ENCODE data around the gene BCL2.

The BCL2 gene

GRCh38 chr18:63286926-63287325 lies 32.6 kb downstream of the BCL2 start:
- DNase-seq (ENCODE audit: low read depth in 2 of 2), result no peak

GRCh38 chr18:63284827-63285733 lies 34.5 kb downstream of the BCL2 start:
- no peak for DNase-seq (ENCODE audit: low read depth in 2 of 2)

GRCh38 chr18:63284173-63284799 lies 35.3 kb downstream of the BCL2 start:
- DNase-seq (ENCODE audit: low read depth in 2 of 2), result no peak

- DNase-seq (ENCODE audit: low read depth in 2 of 2), result no peak
Measured at GRCh38 chr18:63283305-63284094, 36.1 kb downstream of the BCL2 start.

GRCh38 chr18:63282793-63283192 lies 36.8 kb downstream of the BCL2 start:
- DNase-seq (ENCODE audit: low read depth in 2 of 2), result no peak

GRCh38 chr18:63273222-63273927 lies 46.2 kb downstream of the BCL2 start:
- DNase-seq (ENCODE audit: low read depth in 2 of 2), result no peak

- DNase-seq (ENCODE audit: low read depth in 2 of 2), result no peak
Measured at GRCh38 chr18:63272638-63273037, 46.9 kb downstream of the BCL2 start.

GRCh38 chr18:63271881-63272299 lies 47.7 kb downstream of the BCL2 start:
- no peak for DNase-seq (ENCODE audit: low read depth in 2 of 2)

GRCh38 chr18:63271148-63271547 lies 48.4 kb downstream of the BCL2 start:
- DNase-seq (ENCODE audit: low read depth in 2 of 2), result no peak

- no peak for DNase-seq (ENCODE audit: low read depth in 2 of 2)
Measured at GRCh38 chr18:63267975-63268721, 51.4 kb downstream of the BCL2 start.

- DNase-seq (ENCODE audit: low read depth in 2 of 2), result no peak
Measured at GRCh38 chr18:63266888-63267790, 52.4 kb downstream of the BCL2 start.

- no peak for DNase-seq (ENCODE audit: low read depth in 2 of 2)
Measured at GRCh38 chr18:63265326-63265725, 54.2 kb downstream of the BCL2 start.

- no peak for DNase-seq (ENCODE audit: low read depth in 2 of 2)
Measured at GRCh38 chr18:63264871-63265270, 54.7 kb downstream of the BCL2 start.

- no peak for DNase-seq (ENCODE audit: low read depth in 2 of 2)
Measured at GRCh38 chr18:63263444-63263843, 56.1 kb downstream of the BCL2 start.

GRCh38 chr18:63262369-63263335 lies 56.9 kb downstream of the BCL2 start:
- no peak for DNase-seq (ENCODE audit: low read depth in 2 of 2)

GRCh38 chr18:63261029-63261428 lies 58.5 kb downstream of the BCL2 start:
- DNase-seq (ENCODE audit: low read depth in 2 of 2), result no peak

GRCh38 chr18:63260380-63260754 lies 59.2 kb downstream of the BCL2 start:
- no peak for DNase-seq (ENCODE audit: low read depth in 2 of 2)

GRCh38 chr18:63259567-63260379 lies 59.8 kb downstream of the BCL2 start:
- DNase-seq (ENCODE audit: low read depth in 2 of 2), result no peak
